ENCODE results near the gene MVD.

Gene MVD, protein sequence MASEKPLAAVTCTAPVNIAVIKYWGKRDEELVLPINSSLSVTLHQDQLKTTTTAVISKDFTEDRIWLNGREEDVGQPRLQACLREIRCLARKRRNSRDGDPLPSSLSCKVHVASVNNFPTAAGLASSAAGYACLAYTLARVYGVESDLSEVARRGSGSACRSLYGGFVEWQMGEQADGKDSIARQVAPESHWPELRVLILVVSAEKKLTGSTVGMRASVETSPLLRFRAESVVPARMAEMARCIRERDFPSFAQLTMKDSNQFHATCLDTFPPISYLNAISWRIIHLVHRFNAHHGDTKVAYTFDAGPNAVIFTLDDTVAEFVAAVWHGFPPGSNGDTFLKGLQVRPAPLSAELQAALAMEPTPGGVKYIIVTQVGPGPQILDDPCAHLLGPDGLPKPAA

DNA sequence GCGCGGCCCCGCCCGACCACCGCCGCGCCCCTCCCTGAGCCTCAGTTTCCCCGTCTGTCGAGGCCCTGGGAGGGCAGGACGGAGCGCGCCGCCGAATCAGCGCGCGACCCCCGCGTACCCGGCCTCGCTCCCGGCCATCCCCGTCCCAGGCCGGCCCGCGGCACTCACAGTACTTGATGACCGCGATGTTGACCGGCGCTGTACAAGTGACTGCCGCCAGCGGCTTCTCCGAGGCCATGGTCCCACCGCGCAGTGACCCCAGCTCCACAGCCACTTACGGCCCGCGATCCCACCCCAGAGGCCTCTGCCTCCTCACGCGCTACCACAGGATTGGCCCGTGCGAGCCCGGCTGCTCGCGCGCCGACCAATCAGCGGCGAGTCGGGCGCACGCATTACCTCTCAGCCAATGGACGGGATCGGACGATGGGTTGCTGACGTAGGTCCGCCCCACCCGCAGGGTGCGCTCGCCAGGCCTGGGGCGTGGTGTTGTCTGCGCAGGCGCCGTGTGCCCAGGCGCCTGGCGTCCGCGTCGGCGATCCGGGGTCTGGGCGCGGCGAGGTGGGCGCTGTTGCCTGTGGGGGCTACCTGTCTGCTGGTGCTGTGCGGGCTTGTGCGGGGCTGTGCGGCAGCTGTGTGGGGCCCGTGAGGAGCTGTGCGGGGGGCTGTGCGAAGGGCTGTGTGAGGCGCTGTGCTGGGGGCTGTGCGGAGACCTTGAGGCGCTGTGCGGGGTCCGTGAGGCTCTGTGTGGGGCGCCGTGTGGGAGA lies at the start of gene MVD:
Gene MVD, minus strand, starts transcription at position 249 of the 764 bp plus-strand sequence. Its CDS starts 11 bp downstream, at position 238.
- Mint-ChIP-seq H3K9me3 (no peaks in the 10 kb centered on the region), H3K27me3 (ENCODE audit: low read depth) (no peaks in the 10 kb centered on the region), H3K4me1 (ENCODE audit: low read depth) (peaks cover 23% of the 10 kb centered on the region), H3K27ac (peak within 1 kb of the TSS; percentile 95), H3K36me3 (ENCODE audit: low read depth) (peaks cover 15% of the 10 kb centered on the region), H3K4me3 (peak within 1 kb of the TSS; percentile 88)
- DNase-seq (ENCODE audit: low spot score): peak; percentile 97

DNA sequence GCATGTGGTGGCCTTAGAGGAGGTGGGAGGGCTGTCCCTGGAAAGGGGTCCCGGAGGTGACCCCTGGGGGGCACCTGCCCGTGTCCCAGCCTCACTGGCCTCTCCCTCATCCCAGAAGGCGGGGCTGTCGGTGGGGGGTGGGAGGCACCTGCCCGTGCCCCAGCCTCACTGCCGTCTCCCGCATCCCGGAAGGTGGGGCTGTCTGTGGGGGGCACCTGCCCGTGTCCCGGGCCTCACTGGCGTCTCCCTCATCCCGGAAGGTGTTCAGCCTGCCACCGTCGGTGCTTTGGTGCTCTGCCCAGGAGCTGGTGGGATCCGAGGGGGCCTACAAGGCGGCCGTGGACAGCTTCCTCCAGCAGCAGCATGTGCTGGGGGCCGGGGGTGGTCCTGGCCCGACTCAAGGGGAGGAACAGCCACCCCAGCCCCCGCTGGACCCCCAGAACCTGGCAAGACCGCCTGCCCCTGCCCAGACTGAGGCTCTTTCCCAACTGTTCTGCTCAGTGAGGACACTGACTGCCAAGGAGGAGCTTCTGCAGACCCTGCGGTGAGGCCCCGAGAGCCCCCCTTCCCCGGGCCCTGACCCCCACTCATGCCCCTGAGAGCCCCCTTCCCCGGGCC lies 49.6 kb upstream of the MVD start:
- Mint-ChIP-seq H3K4me1 (ENCODE audit: low read depth) (peaks cover 2% of the 10 kb centered on the region), H3K36me3 (ENCODE audit: low read depth) (peaks cover 11% of the 10 kb centered on the region), H3K27me3 (ENCODE audit: low read depth) (no peaks in the 10 kb centered on the region), H3K9me3 (no peaks in the 10 kb centered on the region), H3K27ac (no peak overlapping the region), H3K4me3 (no peak overlapping the region)
- DNase-seq (ENCODE audit: low spot score): no peak

DNA sequence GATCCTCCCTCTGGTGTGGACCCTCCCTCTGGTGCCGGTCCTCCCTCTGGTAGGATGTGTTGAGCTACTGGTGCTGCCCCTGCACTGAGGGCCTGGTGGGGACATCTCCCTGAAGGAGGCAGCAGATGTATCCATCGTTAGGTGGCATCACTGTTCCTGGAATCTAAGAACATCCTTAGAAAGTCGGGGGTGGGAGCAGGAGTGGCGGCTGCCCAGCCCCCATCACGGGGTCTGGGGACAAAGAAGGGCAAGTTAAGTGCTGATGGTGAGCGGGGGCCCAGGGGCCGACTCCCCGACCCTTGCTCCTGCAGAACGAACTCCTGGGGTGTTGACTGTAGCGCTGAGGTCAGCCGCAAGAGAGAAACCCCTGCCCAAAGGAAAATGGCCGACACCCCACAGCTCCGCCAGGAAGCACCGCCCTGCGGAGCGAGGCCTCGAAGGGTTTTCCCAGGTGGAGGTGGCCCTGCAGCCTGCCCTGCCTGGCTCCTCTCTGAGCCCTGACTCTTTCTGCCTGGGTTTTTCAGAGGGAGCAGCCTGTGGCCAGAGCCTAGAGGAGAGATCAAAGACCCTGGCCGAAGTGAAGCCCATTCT lies 49.0 kb upstream of the MVD start:
- DNase-seq (ENCODE audit: low spot score): no peak
- H3K27ac Mint-ChIP-seq: no peak overlapping the region
- no peak overlapping the region for H3K4me3 Mint-ChIP-seq
- H3K4me1 Mint-ChIP-seq (ENCODE audit: low read depth): peaks cover 8% of the 10 kb centered on the region
- no peaks in the 10 kb centered on the region for H3K27me3 Mint-ChIP-seq (ENCODE audit: low read depth)
- H3K9me3 Mint-ChIP-seq: no peaks in the 10 kb centered on the region
- H3K36me3 Mint-ChIP-seq (ENCODE audit: low read depth): peaks cover 6% of the 10 kb centered on the region

DNA sequence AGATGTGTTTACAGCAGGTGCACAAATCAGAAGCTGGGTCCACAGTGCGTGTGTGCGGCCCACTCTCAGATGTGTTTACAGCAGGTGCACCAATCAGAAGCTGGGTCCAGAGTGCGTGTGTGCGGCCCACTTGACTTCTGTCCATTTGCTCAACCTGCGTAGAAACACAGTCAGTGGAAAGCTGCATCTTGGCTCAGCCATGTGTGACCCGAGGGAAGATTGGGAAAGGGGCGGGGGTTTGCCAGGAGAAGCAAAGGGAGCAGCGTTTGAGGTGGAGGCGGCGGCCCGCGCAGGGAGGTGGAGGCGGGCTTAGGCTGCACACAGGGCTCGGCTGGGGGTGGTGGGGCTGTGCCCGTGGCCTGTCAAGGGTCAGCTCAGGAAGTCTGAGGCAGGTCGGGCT lies 47.7 kb upstream of the MVD start:
- H3K27ac Mint-ChIP-seq: no peak overlapping the region
- peaks cover 8% of the 10 kb centered on the region for H3K4me1 Mint-ChIP-seq (ENCODE audit: low read depth)
- peaks cover 2% of the 10 kb centered on the region for H3K36me3 Mint-ChIP-seq (ENCODE audit: low read depth)
- H3K27me3 Mint-ChIP-seq (ENCODE audit: low read depth): no peaks in the 10 kb centered on the region
- no peak for DNase-seq (ENCODE audit: low spot score)
- H3K9me3 Mint-ChIP-seq: no peaks in the 10 kb centered on the region
- no peak overlapping the region for H3K4me3 Mint-ChIP-seq

DNA sequence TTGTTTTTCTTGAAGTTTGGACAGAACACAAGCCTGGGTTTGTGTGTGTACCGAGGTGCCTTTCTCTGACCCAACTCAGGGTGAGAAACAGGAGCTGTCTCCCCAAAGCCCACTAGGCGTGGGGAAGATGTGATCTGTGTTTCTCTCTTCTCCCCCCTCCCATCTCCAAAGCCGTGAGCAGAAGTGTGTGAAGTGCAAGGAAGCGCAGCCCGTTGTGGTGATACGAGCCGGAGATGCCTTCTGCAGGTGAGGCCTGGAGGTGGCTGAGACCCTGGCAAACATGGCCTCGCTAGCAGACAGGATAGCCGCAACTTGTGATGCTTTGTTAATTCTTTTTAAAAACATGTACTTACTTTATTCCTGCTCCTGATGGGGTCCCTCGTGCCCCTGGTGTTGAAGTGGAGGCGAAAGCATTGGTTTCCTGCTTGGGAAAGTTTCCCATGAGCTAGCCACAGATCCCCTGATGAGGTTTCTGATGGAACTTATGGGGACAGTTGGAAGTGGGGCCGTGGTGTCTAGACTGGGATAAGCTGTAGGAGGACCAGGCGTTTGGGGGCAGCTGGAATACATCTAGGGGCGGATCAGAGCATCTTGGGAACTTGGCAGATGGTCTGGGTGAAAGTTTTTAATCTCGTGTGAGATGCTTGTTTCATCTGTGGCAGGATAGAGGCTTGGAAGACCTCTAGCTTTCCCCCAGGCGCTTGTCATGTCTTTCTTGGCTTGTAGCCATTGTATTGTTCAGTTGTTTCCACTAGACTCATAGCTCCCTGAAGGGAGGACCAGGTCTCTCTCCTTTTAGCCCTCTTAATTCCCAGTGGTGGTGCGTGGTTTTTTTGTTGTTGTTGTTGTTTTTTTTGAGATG lies 44.3 kb upstream of the MVD start:
- H3K9me3 Mint-ChIP-seq: no peaks in the 10 kb centered on the region
- H3K4me1 Mint-ChIP-seq (ENCODE audit: low read depth): peaks cover 27% of the 10 kb centered on the region
- H3K4me3 Mint-ChIP-seq: peak overlapping the region; percentile 83
- H3K27ac Mint-ChIP-seq: peak overlapping the region; percentile 70
- DNase-seq (ENCODE audit: low spot score): no peak
- H3K36me3 Mint-ChIP-seq (ENCODE audit: low read depth): peaks cover 21% of the 10 kb centered on the region
- H3K27me3 Mint-ChIP-seq (ENCODE audit: low read depth): no peaks in the 10 kb centered on the region

DNA sequence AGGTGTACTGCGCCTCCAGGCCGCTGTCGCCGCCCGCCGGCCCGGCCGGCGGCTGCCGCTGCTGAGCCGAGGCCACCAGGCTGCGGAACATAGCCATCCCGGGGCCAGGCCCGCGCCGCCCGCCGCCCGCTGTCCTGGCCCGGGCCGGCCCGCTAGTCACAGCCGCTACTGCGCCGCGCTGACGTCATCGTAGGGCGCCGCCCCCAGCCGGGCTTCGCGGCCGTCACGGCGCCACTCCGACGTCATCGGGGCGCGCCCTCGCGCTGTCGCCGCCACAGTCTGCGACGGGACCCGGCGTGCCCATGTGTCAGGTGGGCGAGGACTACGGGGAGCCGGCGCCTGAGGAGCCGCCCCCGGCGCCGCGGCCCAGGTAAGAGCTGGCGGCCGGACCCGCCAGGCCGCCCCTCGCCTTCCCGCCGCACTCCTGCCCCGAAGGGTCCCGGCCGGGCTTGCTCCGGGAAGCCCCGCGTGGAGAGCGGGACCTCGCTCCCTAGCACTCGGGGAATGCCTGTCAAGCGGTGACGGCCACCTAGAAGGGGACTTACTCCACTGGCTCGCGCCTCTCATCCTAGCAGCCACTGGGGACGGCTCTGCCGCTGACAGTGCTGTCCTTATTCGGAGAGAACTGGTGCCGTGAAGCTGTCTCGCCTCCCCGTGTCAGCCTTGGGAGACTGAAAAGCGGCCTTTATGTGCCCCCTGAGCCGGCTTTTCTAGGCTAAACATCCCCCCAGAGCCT lies 43.5 kb upstream of the MVD start, which contains the start of the genes CTU2 and RNF166:
Gene CTU2, plus strand, starts transcription at position 275 of the 736 bp plus-strand sequence. Its CDS starts 28 bp downstream, at position 303.
Gene RNF166, minus strand, starts transcription at position 180 of the 736 bp plus-strand sequence. Its CDS starts 83 bp downstream, at position 97.
- Mint-ChIP-seq H3K36me3 (ENCODE audit: low read depth) (peaks cover 25% of the 10 kb centered on the region), H3K4me1 (ENCODE audit: low read depth) (peaks cover 31% of the 10 kb centered on the region), H3K27me3 (ENCODE audit: low read depth) (no peaks in the 10 kb centered on the region), H3K4me3 (peak within 1 kb of the TSS; percentile 85), H3K9me3 (no peaks in the 10 kb centered on the region), H3K27ac (peak within 1 kb of the TSS; percentile 92)
- peak; percentile 95 for DNase-seq (ENCODE audit: low spot score)

DNA sequence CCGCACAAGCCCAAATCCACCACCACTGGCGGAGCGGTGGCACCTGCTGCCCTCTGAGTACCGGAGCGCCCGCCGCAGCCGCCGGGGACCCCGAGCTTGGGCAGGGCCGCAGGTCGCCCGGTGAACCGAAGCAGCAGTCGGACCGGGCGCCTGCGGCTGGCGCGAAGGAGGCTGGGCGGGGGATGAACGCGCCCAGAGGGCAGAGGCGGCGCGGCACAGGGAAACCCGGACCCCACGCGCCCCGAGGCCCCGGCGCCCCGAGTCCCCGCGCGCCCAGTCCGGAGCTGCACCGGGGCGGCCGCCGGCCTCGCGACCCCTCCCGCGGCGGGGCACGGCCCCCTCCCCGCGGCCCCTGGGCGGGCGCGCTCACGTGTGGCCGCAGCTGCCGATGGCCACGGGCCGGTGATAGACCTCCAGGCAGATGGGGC lies 42.9 kb upstream of the MVD start:
- H3K27ac Mint-ChIP-seq: peak overlapping the region; percentile 92
- H3K4me1 Mint-ChIP-seq (ENCODE audit: low read depth): peaks cover 33% of the 10 kb centered on the region
- peak overlapping the region; percentile 85 for H3K4me3 Mint-ChIP-seq
- H3K36me3 Mint-ChIP-seq (ENCODE audit: low read depth): peaks cover 28% of the 10 kb centered on the region
- no peak for DNase-seq (ENCODE audit: low spot score)
- no peaks in the 10 kb centered on the region for H3K9me3 Mint-ChIP-seq
- H3K27me3 Mint-ChIP-seq (ENCODE audit: low read depth): no peaks in the 10 kb centered on the region

DNA sequence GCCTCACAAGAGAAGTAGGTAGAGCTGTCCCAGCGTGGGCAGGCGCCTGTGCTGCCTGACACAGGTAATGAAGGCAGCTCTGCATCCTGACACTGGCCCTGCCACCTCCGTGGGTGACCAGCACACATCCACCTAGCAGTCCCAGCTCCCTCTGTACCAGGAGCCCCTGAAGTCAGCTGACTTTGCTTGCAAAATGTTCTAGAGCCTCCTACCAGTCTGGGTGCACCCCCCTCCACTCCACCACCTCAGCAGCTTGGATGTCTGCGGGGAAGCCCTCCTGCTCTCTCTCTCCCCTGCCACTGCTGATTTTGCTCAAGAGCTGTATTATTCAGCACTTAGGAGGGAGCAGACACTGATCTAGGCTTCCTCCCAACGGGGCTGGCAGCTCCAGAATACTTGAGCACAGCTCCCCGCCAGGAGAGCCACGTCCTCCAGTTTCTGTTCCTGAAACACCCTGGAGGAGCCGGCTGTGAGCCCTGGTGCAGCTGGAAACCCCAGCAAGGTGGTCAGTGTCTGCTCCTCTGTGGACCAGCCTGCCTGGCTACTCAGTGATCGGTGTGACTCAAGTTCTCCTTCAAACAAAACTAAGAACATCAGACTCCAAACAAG lies 42.3 kb upstream of the MVD start:
- no peak for DNase-seq (ENCODE audit: low spot score)
- Mint-ChIP-seq H3K36me3 (ENCODE audit: low read depth) (peaks cover 33% of the 10 kb centered on the region), H3K9me3 (no peaks in the 10 kb centered on the region), H3K27ac (peak overlapping the region; percentile 92), H3K27me3 (ENCODE audit: low read depth) (no peaks in the 10 kb centered on the region), H3K4me3 (peak overlapping the region; percentile 85), H3K4me1 (ENCODE audit: low read depth) (peaks cover 37% of the 10 kb centered on the region)

DNA sequence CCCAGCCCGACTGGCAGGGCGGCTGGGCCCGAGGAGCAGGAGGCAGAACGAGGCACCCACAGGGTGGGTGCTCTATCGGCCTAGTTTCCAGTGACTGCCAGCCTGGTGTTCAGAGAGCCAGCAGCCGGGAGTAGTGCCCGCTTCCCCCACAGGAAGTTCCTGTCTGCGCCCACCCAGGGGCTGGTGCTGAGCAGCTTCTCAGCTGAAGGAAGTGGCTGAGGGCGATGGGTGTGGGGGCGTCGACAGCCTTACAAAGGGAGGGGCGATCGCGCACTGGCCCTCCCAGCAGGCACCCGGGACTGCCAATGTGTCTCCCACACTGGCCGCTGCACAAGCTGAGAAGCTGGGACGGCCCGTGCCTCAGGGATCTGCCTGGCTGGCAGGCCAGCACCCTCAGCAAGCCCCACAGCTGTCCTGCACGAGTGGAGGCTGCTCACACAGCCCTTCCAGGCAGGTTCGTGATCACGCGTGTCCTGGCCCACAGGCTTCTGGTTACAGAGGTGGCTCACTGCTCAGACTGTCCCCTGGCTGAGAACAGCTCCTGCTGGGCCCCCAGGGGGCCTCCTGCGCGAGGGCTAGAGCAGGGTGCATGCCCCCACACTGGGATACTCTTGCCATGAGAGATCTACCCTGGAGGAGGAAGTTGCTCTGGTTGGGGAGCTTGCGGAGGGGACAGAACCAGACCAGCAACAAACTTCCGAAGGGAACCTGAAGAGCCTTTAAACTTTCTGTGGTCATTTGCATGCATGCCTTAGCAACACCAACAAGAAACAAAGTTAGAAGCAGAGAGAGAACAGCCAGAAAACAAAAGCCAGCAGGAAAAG lies 40.8 kb upstream of the MVD start:
- peak overlapping the region; percentile 77 for H3K27ac Mint-ChIP-seq

DNA sequence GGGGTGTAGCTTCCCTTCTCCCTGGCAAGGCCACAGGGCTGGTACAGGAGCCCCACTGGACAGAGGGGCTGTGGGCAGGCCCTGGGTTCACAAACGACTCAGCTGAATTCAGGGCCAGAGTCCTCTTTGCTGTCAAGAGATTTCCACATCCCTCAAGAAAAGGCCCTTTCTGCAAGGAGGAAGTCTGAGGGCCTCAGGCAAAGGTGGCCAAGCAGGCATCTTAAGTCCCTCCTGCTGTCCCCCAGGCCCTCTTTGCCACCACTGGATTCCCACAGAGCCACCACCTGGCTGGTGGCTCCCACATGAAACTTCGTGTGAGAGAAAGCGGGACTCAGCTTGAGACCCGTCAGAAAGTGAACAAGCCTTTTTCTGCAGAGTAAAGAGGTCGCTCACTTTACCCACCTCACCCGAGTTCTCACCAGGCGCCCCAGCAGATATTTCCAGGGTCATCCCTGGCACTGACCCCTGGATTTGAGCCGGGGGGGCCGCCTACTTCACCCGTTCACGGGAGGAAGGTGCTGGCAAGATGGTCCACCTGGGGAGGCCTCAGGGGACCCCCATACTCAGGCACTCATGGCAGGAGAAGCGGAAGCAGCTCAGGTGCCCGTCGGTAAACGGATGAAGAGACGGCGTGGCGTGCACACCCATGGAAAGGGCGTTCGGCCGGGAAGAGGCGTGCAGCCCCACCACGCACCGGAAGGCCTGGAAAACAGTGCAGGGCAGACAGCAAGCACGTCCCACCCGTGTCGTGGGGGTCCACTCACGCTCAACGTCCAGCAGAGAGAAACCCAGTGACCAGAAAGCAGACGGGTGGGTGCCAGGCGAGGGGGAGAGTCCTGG lies 39.7 kb upstream of the MVD start:
- H3K4me1 Mint-ChIP-seq (ENCODE audit: low read depth): peaks cover 46% of the 10 kb centered on the region
- H3K36me3 Mint-ChIP-seq (ENCODE audit: low read depth): peaks cover 47% of the 10 kb centered on the region

More for the DNA sequence above, 40.8 kb upstream of the MVD start:
- H3K4me3 Mint-ChIP-seq: peak overlapping the region; percentile 85
- peaks cover 43% of the 10 kb centered on the region for H3K4me1 Mint-ChIP-seq (ENCODE audit: low read depth)
- H3K9me3 Mint-ChIP-seq: no peaks in the 10 kb centered on the region
- H3K27me3 Mint-ChIP-seq (ENCODE audit: low read depth): no peaks in the 10 kb centered on the region
- peak; percentile 77 for DNase-seq (ENCODE audit: low spot score)
- H3K36me3 Mint-ChIP-seq (ENCODE audit: low read depth): peaks cover 40% of the 10 kb centered on the region

More for the DNA sequence above, 39.7 kb upstream of the MVD start:
- Mint-ChIP-seq H3K27ac (peak overlapping the region; percentile 77), H3K27me3 (ENCODE audit: low read depth) (no peaks in the 10 kb centered on the region), H3K9me3 (no peaks in the 10 kb centered on the region), H3K4me3 (peak overlapping the region; percentile 85)
- no peak for DNase-seq (ENCODE audit: low spot score)
